IMR-90 (cell line): Measurements from ENCODE around the gene PLOD1.

Source experiments
- RAD21 ChIP-seq: IDR thresholded peaks from 2 replicates; pipeline ENCODE4 v1.6.1; 2012; ENCODE audit warnings: low read length, improper control_type of control experiment
- TF ChIP-seq, protein P1 (sequence below): fragments of 150-350 bp; IDR thresholded peaks from 2 replicates; pipeline ENCODE4 v1.6.1; 2017; ENCODE audit warnings: mild to moderate bottlenecking, antibody characterized with exemption, low read length, low read depth
- TF ChIP-seq, protein P2 (sequence below): conservative IDR thresholded peaks from 2 replicates; pipeline ENCODE4 v1.5.1; 2012; ENCODE audit warnings: mild to moderate bottlenecking, low read depth, low read length, improper control_type of control experiment

GRCh38 chr1:11931845-11932244 is 2.7 kb upstream of the PLOD1 start:
- TF ChIP-seq, protein P1, sequence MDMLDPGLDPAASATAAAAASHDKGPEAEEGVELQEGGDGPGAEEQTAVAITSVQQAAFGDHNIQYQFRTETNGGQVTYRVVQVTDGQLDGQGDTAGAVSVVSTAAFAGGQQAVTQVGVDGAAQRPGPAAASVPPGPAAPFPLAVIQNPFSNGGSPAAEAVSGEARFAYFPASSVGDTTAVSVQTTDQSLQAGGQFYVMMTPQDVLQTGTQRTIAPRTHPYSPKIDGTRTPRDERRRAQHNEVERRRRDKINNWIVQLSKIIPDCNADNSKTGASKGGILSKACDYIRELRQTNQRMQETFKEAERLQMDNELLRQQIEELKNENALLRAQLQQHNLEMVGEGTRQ, result no peak
- TF ChIP-seq, protein P2, sequence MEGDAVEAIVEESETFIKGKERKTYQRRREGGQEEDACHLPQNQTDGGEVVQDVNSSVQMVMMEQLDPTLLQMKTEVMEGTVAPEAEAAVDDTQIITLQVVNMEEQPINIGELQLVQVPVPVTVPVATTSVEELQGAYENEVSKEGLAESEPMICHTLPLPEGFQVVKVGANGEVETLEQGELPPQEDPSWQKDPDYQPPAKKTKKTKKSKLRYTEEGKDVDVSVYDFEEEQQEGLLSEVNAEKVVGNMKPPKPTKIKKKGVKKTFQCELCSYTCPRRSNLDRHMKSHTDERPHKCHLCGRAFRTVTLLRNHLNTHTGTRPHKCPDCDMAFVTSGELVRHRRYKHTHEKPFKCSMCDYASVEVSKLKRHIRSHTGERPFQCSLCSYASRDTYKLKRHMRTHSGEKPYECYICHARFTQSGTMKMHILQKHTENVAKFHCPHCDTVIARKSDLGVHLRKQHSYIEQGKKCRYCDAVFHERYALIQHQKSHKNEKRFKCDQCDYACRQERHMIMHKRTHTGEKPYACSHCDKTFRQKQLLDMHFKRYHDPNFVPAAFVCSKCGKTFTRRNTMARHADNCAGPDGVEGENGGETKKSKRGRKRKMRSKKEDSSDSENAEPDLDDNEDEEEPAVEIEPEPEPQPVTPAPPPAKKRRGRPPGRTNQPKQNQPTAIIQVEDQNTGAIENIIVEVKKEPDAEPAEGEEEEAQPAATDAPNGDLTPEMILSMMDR, result no peak
- no peak for TF ChIP-seq RAD21
